HCT116 (cell line): ENCODE data around the gene CTIF. TPM values are rescaled to one million over a fixed set of nuclear protein-coding genes. Genes with fewer than 3 reads are reported as not detected.

Source experiments
- ATAC-seq: fragments of 200-7000 bp; cut with Tn5 transposase; 2 replicates; pipeline ENCODE4 v1.9.1; 2020; ENCODE audit warnings: mild to moderate bottlenecking, moderate library complexity
- BruUV-seq: library from RNA; stranded (reverse); fragments of 400-500 nt; replicated peaks from 2 replicates; lab custom pipeline; 2021; lab: Mats Ljungman, UMichigan
- CTCF ChIA-PET: fragments of 300-600 bp; sonication (Branson Sonifier 250); formaldehyde crosslinking; loops from one replicate; lab custom pipeline; 2021; ENCODE audit warnings: antibody characterized with exemption; lab: Charles Lee
- POLR2A ChIA-PET: fragments of 300-600, 350-600 bp; sonication (Branson Sonifier 250); formaldehyde crosslinking; loops from one replicate; lab custom pipeline; 2021; ENCODE audit warnings: antibody characterized with exemption; lab: Charles Lee
- RAD21 ChIA-PET, 2 experiments: fragments of 300-600 bp; sonication (Branson Sonifier 250); formaldehyde crosslinking; loops; one replicate each; lab custom pipeline; 2023; ENCODE audit warnings: low total read pairs in 2 of 2; ENCODE audit not compliant: uncharacterized antibody in 2 of 2, unreplicated experiment in 2 of 2, low non-redundant PET in 1 of 2; lab: Charles Lee
- DNase-seq: peaks from one replicate; pipeline ENCODE4 v3.0.0-alpha.2; 2010; ENCODE audit warnings: low read depth, low spot score
- H2AFZ ChIP-seq: fragments of 200-600 bp; shearing (Covaris generic), sonication (generic); 2 replicates; pipeline ENCODE4 v1.6.1; 2017; ENCODE audit warnings: low read depth, mixed run types, mixed read lengths, antibody characterized with exemption, low read length; ENCODE audit not compliant: poor library complexity, severe bottlenecking
- H3K27ac ChIP-seq: 2 replicates; pipeline ENCODE4 v1.5.1; 2012; ENCODE audit warnings: low read depth, low read length
- H3K27me3 ChIP-seq: fragments of 200-600 bp; sonication (generic); 2 replicates; pipeline ENCODE4 v1.6.1; 2016; ENCODE audit warnings: mixed run types, low read length, mixed read lengths; ENCODE audit not compliant: insufficient read depth
- H3K36me3 ChIP-seq, 2 experiments: fragments of 200-500 bp in 1 of 2; fragments of 200-600 bp in 1 of 2; sonication (Bioruptor generic) in 1 of 2; sonication (generic) in 1 of 2; 2 replicates each; pipeline versions ENCODE4 v1.5.1 to v1.6.1; 2014 to 2016; ENCODE audit warnings: low read length in 2 of 2, inconsistent platforms in 1 of 2, mixed read lengths in 1 of 2, mixed run types in 1 of 2; ENCODE audit not compliant: insufficient read depth in 2 of 2, control insufficient read depth in 1 of 2
- H3K4me1 ChIP-seq, 2 experiments: fragments of 200-600 bp in 1 of 2; sonication (generic) in 1 of 2; 2 replicates each; pipeline versions ENCODE4 v1.5.1 to v1.6.1; 2012 to 2017; ENCODE audit warnings: low read length in 2 of 2, inconsistent platforms in 1 of 2, mild to moderate bottlenecking in 1 of 2, mixed read lengths in 1 of 2, mixed run types in 1 of 2, moderate library complexity in 1 of 2; ENCODE audit not compliant: insufficient read depth in 2 of 2, control insufficient read depth in 1 of 2
- H3K4me2 ChIP-seq: fragments of 200-600 bp; sonication (generic); 2 replicates; pipeline ENCODE4 v1.6.1; 2017; ENCODE audit warnings: mixed run types, low read length, mixed read lengths
- H3K4me3 ChIP-seq, 2 experiments: fragments of 200-600 bp in 1 of 2; sonication (generic) in 1 of 2; replicated peaks in 1 of 2; 2 replicates each; pipeline ENCODE4 v1.5.1; 2011 to 2016; ENCODE audit warnings: low read length in 2 of 2, control low read depth in 1 of 2, low read depth in 1 of 2, mild to moderate bottlenecking in 1 of 2, mixed read lengths in 1 of 2, mixed run types in 1 of 2
- H3K79me2 ChIP-seq: fragments of 200-600 bp; sonication (generic); 2 replicates; pipeline ENCODE4 v1.6.1; 2017; ENCODE audit warnings: mild to moderate bottlenecking, mixed run types, low read length, moderate library complexity, mixed read lengths; ENCODE audit not compliant: insufficient read depth
- H3K9ac ChIP-seq: fragments of 200-600 bp; sonication (generic); 2 replicates; pipeline ENCODE4 v1.6.1; 2016; ENCODE audit warnings: low read length, mixed read lengths
- H3K9me2 ChIP-seq: fragments of 200-600 bp; sonication (generic), shearing (Covaris generic); 2 replicates; pipeline ENCODE4 v1.6.1; 2017; ENCODE audit warnings: mixed run types, mild to moderate bottlenecking, moderate library complexity; ENCODE audit not compliant: insufficient read depth
- H3K9me3 ChIP-seq, 2 experiments: fragments of 200-500 bp in 1 of 2; fragments of 200-600 bp in 1 of 2; sonication (Bioruptor generic) in 1 of 2; sonication (generic) in 1 of 2; 2 replicates each; pipeline ENCODE4 v1.6.1; 2014 to 2017; ENCODE audit warnings: low read length in 2 of 2, mixed read lengths in 2 of 2, inconsistent platforms in 1 of 2, low read depth in 1 of 2, mild to moderate bottlenecking in 1 of 2, mixed run types in 1 of 2, moderate library complexity in 1 of 2; ENCODE audit not compliant: control insufficient read depth in 1 of 2, insufficient read depth in 1 of 2
- H4K20me1 ChIP-seq: fragments of 200-600 bp; sonication (generic), shearing (Covaris generic); 2 replicates; pipeline ENCODE4 v1.6.1; 2017; ENCODE audit warnings: mixed run types, mild to moderate bottlenecking, moderate library complexity; ENCODE audit not compliant: insufficient read depth
- CEBPB ChIP-seq: IDR thresholded peaks from 2 replicates; pipeline ENCODE4 v1.6.1; 2012; ENCODE audit warnings: low read depth
- ELF1 ChIP-seq: IDR thresholded peaks from 2 replicates; pipeline ENCODE4 v1.6.1; 2012; ENCODE audit warnings: low read depth, borderline replicate concordance
- EZH2phosphoT487 ChIP-seq: fragments of 200-600 bp; IDR thresholded peaks from 2 replicates; pipeline ENCODE4 v1.6.1; 2018; ENCODE audit warnings: antibody characterized with exemption, borderline replicate concordance
- SIN3A ChIP-seq: IDR thresholded peaks from 2 replicates; pipeline ENCODE4 v1.6.1; 2012; ENCODE audit warnings: low read depth
- SRF ChIP-seq: IDR thresholded peaks from 2 replicates; pipeline ENCODE4 v1.6.1; 2012; ENCODE audit warnings: low read depth
- YY1 ChIP-seq: IDR thresholded peaks from 2 replicates; pipeline ENCODE4 v1.6.1; 2011; ENCODE audit warnings: low read length, low read depth, moderate library complexity, mild to moderate bottlenecking; ENCODE audit not compliant: insufficient replicate concordance; ENCODE audit errors: extremely low read depth
- ZBTB33 ChIP-seq: IDR thresholded peaks from 2 replicates; pipeline ENCODE4 v1.6.1; 2011; ENCODE audit warnings: mild to moderate bottlenecking, low read length, moderate library complexity; ENCODE audit not compliant: insufficient replicate concordance; ENCODE audit errors: extremely low read depth
- ZNF274 ChIP-seq: fragments of 200-500 bp; sonication (Bioruptor generic); IDR thresholded peaks from 2 replicates; pipeline ENCODE4 v1.6.1; 2014; ENCODE audit warnings: mild to moderate bottlenecking, low read depth, low read length, inconsistent platforms
- intact Hi-C: fragments of 100-400 bp; cut with micrococcal nuclease; formaldehyde crosslinking; loops from 2 replicates; pipeline ENCODE4 v1.10.0; 2022
- total RNA-seq: library from RNA; stranded (reverse); gene quantifications from one replicate; pipeline ENCODE4 v1.2.1, GENCODE V29; 2021; ENCODE audit not compliant: unreplicated experiment
- TF ChIP-seq, protein P1 (sequence below): IDR thresholded peaks from 2 replicates; pipeline ENCODE4 v1.6.1; 2012
- TF ChIP-seq, protein P2 (sequence below): IDR thresholded peaks from 2 replicates; pipeline ENCODE4 v1.6.1; 2012; ENCODE audit warnings: low read depth

The CTIF gene
- total RNA-seq, 1 experiment from 2014 or later = 19.7 TPM

GRCh38 chr18:48670751-48671560, 132.1 kb downstream of the CTIF start:
- no peaks in the 10 kb centered on the region; a peak in 1 of 4 replicates for H3K36me3 ChIP-seq
- no TSS peak for BruUV-seq
- ATAC-seq (no peak), DNase-seq (no peak)
- H3K27ac ChIP-seq = no peak overlapping the region
- intact Hi-C loops = loop anchor here (10.0 kb wide), 3 partner anchors 274 to 1534 kb away; no protein-coding TSS in a partner anchor
- no peaks in the 10 kb centered on the region for H4K20me1 ChIP-seq
- H3K9ac ChIP-seq = no peak overlapping the region
- ChIA-PET RAD21 (no interaction called here), CTCF (no interaction called here), POLR2A (no interaction called here)
- no peaks in the 10 kb centered on the region for H3K9me2 ChIP-seq
- H3K27me3 ChIP-seq = no peaks in the 10 kb centered on the region
- H3K4me1 ChIP-seq = peaks cover 0 to 7% of the 10 kb centered on the region in 2 experiments; a peak in 2 of 4 replicates
- H3K9me3 ChIP-seq = no peaks in the 10 kb centered on the region
- H3K4me2 ChIP-seq = no peak overlapping the region
- TF ChIP-seq, protein P1, sequence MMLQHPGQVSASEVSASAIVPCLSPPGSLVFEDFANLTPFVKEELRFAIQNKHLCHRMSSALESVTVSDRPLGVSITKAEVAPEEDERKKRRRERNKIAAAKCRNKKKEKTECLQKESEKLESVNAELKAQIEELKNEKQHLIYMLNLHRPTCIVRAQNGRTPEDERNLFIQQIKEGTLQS = no peak
- no peak for TF ChIP-seq SRF
- H3K4me3 ChIP-seq = no peak overlapping the region
- no peaks in the 10 kb centered on the region for H3K79me2 ChIP-seq
- no peak overlapping the region for H2AFZ ChIP-seq

DNA sequence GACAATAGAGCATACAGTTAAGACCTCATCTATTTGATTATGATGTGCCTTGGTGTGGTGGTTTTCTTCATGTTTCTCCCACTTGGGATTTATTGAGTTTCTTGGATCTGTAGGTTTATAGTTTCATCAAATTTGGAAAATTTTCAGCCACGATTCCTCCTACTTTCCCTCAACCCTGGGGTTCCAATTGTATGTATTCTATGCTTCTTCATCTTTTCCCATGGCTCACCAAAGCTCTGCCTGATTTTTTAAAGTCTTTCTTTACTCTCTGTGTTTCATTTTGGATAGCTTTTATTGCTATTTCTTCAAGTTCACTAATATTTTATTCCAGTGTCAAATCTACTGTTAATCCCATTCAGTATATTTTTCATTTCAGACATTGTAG, 132.7 kb downstream of the CTIF start:
- DNase-seq (no peak), ATAC-seq (no peak)
- Histone ChIP-seq H3K4me3 (no peak overlapping the region), H4K20me1 (no peaks in the 10 kb centered on the region), H3K4me2 (no peak overlapping the region), H3K27ac (no peak overlapping the region), H3K9ac (no peak overlapping the region), H3K79me2 (no peaks in the 10 kb centered on the region), H3K9me3 (no peaks in the 10 kb centered on the region), H3K9me2 (no peaks in the 10 kb centered on the region), H3K36me3 (no peaks in the 10 kb centered on the region), H2AFZ (no peak overlapping the region), H3K4me1 (peaks cover 0 to 7% of the 10 kb centered on the region in 2 experiments; a peak in 2 of 4 replicates), H3K27me3 (no peaks in the 10 kb centered on the region)
- CTCF ChIA-PET = no interaction called here
- intact Hi-C loops = loop anchor here (10.0 kb wide), 3 partner anchors 273 to 1533 kb away; no protein-coding TSS in a partner anchor
- no TSS peak for BruUV-seq
- RAD21 ChIA-PET = no interaction called here
- POLR2A ChIA-PET = no interaction called here
- TF ChIP-seq ELF1 (no peak), ZBTB33 (no peak), SIN3A (no peak), CEBPB (no peak), ZNF274 (no peak), YY1 (no peak), EZH2phosphoT487 (no peak)
- TF ChIP-seq, protein P2, sequence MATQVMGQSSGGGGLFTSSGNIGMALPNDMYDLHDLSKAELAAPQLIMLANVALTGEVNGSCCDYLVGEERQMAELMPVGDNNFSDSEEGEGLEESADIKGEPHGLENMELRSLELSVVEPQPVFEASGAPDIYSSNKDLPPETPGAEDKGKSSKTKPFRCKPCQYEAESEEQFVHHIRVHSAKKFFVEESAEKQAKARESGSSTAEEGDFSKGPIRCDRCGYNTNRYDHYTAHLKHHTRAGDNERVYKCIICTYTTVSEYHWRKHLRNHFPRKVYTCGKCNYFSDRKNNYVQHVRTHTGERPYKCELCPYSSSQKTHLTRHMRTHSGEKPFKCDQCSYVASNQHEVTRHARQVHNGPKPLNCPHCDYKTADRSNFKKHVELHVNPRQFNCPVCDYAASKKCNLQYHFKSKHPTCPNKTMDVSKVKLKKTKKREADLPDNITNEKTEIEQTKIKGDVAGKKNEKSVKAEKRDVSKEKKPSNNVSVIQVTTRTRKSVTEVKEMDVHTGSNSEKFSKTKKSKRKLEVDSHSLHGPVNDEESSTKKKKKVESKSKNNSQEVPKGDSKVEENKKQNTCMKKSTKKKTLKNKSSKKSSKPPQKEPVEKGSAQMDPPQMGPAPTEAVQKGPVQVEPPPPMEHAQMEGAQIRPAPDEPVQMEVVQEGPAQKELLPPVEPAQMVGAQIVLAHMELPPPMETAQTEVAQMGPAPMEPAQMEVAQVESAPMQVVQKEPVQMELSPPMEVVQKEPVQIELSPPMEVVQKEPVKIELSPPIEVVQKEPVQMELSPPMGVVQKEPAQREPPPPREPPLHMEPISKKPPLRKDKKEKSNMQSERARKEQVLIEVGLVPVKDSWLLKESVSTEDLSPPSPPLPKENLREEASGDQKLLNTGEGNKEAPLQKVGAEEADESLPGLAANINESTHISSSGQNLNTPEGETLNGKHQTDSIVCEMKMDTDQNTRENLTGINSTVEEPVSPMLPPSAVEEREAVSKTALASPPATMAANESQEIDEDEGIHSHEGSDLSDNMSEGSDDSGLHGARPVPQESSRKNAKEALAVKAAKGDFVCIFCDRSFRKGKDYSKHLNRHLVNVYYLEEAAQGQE = no peak
